Fibroblast of skin of right quadriceps (primary cell): ENCODE results near the gene UBQLN4.

Source experiments
- DNase-seq: peaks from one replicate; pipeline ENCODE4 v3.0.0-alpha.2; 2013

The UBQLN4 gene

GRCh38 chr1:156009404-156009803, 44.2 kb downstream of the UBQLN4 start:
- DNase-seq, result no peak

DNA sequence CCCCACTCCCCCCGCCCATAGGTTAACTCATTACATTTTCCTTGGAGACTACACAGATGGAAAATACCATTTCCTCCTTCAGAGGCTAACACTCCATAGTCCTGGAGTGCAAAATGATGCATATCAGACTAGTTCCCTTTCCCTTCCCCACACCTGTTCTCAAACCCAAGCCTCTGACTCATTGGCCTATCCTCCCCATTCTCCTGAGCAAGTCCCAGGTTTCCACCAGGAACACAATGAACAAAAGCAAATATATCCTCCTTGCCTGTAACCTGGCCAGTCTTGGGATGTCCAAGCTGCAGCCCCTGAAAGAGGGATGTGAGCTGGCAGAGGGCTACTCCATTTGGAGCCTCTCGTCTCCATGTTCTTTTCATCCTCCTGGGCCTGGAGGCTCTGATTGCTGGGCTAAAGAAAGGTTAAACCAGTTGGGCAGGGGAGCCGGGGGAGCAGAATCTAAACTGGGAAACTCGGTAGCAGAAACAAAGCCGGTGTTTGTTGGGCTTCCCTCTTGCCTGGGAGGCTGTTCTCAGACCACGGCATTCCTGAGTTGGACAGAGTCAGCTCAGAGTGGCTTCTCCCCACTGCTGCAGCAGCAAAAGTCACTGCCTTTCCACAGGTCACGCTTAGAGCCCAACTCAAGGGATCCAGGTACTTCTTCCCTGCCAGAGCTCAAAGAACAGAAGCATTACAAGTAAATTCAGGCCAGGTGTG, 46.8 kb downstream of the UBQLN4 start:
- no peak for DNase-seq

- no peak for DNase-seq
Observed at GRCh38 chr1:156004843-156005584, 48.6 kb downstream of the UBQLN4 start.

GRCh38 chr1:156003923-156004188, 49.7 kb downstream of the UBQLN4 start:
- no peak for DNase-seq

GRCh38 chr1:156002188-156002911, 51.2 kb downstream of the UBQLN4 start:
- DNase-seq, result no peak

DNA sequence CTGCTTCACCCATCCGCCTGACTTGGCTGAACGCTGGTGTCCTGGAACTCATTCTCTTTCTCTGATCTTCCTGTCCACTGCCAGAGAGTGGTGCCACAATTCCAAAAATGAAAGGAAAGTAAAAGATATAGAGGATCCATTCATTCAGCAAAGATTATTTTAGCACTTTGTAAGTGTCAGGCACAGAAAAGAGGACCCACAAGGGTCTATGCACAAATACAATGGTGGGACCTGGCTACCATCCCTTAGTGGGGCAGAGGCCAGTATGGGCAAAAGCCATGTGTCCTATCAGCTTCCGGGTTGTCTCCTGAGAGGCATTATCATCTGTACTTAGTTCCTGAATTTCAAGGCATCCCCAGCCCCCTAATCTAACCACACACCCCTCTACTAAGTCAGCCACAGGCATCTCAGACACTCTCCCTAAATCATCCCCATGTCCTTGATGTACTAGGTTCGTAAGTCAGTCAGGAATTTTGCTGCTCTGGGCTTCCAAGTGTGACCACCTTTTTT, 51.9 kb downstream of the UBQLN4 start:
- DNase-seq, result peak; percentile 78

GRCh38 chr1:156001021-156001661, 52.5 kb downstream of the UBQLN4 start:
- DNase-seq, result no peak

DNA sequence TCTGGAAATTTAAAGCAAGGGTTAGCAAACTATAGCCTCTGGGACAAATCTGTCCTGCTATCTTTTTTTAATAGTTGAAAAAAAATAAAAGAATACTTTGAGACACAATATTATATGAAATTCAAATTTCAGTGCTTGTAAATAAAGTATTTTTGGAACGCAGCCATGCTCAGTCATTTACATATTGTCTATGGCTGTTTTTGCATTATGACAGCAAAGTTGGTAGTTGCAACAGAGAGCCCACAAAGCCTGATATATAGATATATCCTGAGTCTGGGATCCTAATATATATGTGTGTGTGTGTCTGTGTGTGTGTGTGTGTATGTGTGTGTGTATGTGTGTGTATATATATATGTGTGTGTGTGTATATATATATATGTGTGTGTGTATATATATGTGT, 53.6 kb downstream of the UBQLN4 start:
- no peak for DNase-seq

DNA sequence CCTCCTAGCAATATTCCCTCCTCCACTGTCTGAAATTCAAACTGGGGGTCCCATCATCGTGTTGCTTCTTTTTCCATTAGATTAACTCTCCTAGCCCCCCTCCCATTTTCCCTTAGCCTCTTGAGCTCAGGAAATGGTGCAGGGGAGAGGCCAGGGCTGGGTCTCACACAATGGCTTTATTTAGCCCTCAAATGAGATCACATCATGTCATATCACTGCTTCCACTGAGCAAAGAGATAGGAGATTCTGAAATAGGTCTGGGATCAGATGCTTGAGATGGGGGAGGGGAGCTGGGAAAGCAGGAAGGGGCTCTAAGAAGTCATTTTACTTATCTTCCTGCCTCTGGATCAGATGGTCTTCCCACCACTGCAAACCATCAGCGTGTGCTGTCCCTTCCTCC, 57.4 kb downstream of the UBQLN4 start:
- DNase-seq, result no peak

DNA sequence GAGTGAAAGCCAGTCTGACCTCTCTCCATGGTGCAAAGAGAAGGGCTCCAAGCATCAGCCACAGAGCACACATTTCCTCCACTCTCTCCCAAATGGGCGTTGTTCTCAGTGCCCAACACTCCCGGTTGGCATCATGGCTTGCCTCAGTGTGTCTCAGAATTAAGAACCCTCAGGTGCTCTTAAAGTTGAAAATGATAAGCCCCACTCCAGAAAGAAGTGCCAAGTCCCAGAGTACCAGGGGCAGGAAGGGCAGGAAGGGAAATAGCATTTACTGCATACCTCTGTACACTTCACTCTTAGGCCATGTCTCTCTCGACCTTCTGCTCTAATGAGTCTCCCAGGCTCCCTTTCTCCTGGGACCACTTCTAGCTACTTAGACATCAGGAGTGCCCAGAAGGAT, 60.0 kb downstream of the UBQLN4 start:
- no peak for DNase-seq

- DNase-seq, result no peak
Observed at GRCh38 chr1:155990005-155990739, 63.4 kb downstream of the UBQLN4 start.

GRCh38 chr1:155989242-155990004, 64.2 kb downstream of the UBQLN4 start:
- peak; percentile 72 for DNase-seq
